GM12865 (cell line): ENCODE results near the gene LOXL4.

Source experiments
- DNase-seq: peaks from one replicate; pipeline ENCODE4 v3.0.0; 2010; ENCODE audit warnings: low read depth
- H3K4me3 ChIP-seq: 2 replicates; pipeline ENCODE4 v1.5.1; 2011; ENCODE audit warnings: mild to moderate bottlenecking, low read depth, low read length, control low read depth
- CTCF ChIP-seq: IDR thresholded peaks from 2 replicates; pipeline ENCODE4 v1.5.1; 2011; ENCODE audit warnings: low read length, control low read depth, low read depth, inconsistent platforms; ENCODE audit not compliant: insufficient read depth; ENCODE audit errors: missing control alignments

The LOXL4 gene

GRCh38 chr10:98201760-98202159 is 66.2 kb downstream of the LOXL4 start:
- no peak for TF ChIP-seq CTCF
- no peak overlapping the region for H3K4me3 ChIP-seq
- no peak for DNase-seq
